ENCODE data around the gene TBCK. TPM values are rescaled to one million over a fixed set of nuclear protein-coding genes. Genes with fewer than 3 reads are reported as not detected.

Gene TBCK
- total and polyA plus RNA-seq, 10 donors: 6.7 to 61.3 (median 44.7) TPM

DNA sequence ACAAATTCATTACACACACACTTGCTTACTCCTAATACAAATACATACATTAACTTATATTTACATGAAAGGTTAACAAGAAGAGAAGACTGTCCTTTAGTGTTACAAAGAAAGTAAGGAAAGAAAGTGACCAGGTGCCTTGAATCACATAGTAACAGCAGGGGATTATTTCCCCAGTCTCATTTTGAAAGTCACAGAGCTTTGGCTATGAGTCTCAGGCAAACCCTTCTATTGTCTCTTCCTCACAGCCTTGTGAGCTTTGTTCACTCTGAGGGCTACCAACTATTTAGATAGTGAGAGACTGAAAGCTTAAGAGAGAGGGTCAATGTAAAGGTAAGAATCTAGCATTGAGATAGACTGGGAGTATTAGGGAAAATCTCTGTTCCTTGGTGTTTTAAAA, 259.1 kb downstream of the TBCK start:
- no peaks in the 10 kb centered on the region for H3K36me3 ChIP-seq
- H3K9me3 ChIP-seq: no peaks in the 10 kb centered on the region
- no peak overlapping the region for H3K4me3 ChIP-seq
- H3K27me3 ChIP-seq (replicated peaks in 1 of 7): no peaks in the 10 kb centered on the region
- H3K4me1 ChIP-seq: no peaks in the 10 kb centered on the region
- intact Hi-C loops (cut with DNase I; ENCODE audit: low total_unique reads): no loop called here
- no peak for DNase-seq
- no peak overlapping the region for H3K27ac ChIP-seq
- TF ChIP-seq POLR2A (IDR thresholded peaks at IDR 0.05) (no peak), POLR2AphosphoS5 (IDR thresholded peaks at IDR 0.05) (no peak)
- TF ChIP-seq, protein P1, sequence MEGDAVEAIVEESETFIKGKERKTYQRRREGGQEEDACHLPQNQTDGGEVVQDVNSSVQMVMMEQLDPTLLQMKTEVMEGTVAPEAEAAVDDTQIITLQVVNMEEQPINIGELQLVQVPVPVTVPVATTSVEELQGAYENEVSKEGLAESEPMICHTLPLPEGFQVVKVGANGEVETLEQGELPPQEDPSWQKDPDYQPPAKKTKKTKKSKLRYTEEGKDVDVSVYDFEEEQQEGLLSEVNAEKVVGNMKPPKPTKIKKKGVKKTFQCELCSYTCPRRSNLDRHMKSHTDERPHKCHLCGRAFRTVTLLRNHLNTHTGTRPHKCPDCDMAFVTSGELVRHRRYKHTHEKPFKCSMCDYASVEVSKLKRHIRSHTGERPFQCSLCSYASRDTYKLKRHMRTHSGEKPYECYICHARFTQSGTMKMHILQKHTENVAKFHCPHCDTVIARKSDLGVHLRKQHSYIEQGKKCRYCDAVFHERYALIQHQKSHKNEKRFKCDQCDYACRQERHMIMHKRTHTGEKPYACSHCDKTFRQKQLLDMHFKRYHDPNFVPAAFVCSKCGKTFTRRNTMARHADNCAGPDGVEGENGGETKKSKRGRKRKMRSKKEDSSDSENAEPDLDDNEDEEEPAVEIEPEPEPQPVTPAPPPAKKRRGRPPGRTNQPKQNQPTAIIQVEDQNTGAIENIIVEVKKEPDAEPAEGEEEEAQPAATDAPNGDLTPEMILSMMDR (IDR thresholded peaks at IDR 0.05 in 8 of 11, conservative IDR thresholded peaks at IDR 0.05 in 3 of 11): no peak

DNA sequence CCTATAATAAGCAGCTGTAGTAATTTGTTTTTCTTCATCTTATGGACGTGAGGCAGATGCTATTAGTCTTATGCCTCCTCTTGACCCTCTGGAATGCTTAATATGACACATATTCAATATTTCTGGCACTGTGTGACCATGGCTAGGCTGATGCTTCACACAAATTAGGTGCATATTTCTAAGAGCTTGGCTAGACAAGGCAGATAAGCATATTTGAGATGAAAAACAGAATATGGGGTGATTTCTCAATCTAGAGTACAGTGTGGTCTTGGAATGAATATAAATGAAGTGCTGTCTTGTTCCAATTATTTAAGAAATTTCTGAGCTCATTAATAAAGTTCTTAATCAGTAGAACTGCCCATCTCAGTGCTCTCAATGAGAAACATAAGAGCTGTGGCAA, 264.5 kb downstream of the TBCK start:
- Histone ChIP-seq H3K36me3 (peaks cover 0 to 2% (median 0%) of the 10 kb centered on the region in 6 donors), H3K27me3 (replicated peaks in 1 of 7) (no peaks in the 10 kb centered on the region), H3K27ac (no peak overlapping the region), H3K4me1 (no peaks in the 10 kb centered on the region), H3K9me3 (no peaks in the 10 kb centered on the region), H3K4me3 (no peak overlapping the region)
- TF ChIP-seq, protein P1 (IDR thresholded peaks at IDR 0.05 in 8 of 11, conservative IDR thresholded peaks at IDR 0.05 in 3 of 11): no peak
- TF ChIP-seq POLR2AphosphoS5 (IDR thresholded peaks at IDR 0.05) (no peak), POLR2A (IDR thresholded peaks at IDR 0.05) (no peak)
- intact Hi-C loops (cut with DNase I; ENCODE audit: low total_unique reads): no loop called here
- no peak for DNase-seq
- 67 to 91% (median 78%) methylated on average over 1 of the region's 1 CpG for WGBS, 5 donors

DNA sequence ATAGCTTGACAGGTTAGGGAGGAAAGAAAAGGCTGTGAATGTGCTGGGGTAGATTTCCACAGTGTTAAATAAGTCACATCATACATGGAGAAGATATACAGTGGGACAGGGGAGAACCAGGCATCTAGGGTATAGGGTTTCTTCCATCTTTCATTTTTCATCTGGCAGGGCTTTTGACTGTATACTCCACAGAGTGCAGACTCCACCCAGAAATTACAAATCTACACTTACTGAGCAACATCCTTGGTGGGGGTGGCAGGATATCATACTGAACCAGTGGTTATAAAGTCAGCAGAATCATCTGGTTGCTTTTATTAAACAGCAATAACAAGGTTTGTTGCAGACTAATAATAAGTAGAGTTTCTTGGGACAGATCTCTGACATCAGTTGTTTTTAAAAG, 266.5 kb downstream of the TBCK start:
- Histone ChIP-seq H3K4me3 (no peak overlapping the region), H3K9me3 (no peaks in the 10 kb centered on the region), H3K4me1 (no peaks in the 10 kb centered on the region), H3K36me3 (peaks cover 0 to 16% (median 7%) of the 10 kb centered on the region in 6 donors), H3K27ac (no peak overlapping the region), H3K27me3 (replicated peaks in 1 of 7) (no peaks in the 10 kb centered on the region)
- intact Hi-C loops (cut with DNase I; ENCODE audit: low total_unique reads): no loop called here
- DNase-seq: no peak
- no peak for TF ChIP-seq POLR2A (IDR thresholded peaks at IDR 0.05)
- TF ChIP-seq, protein P1 (IDR thresholded peaks at IDR 0.05 in 8 of 11, conservative IDR thresholded peaks at IDR 0.05 in 3 of 11): no peak
- no peak for TF ChIP-seq POLR2AphosphoS5 (IDR thresholded peaks at IDR 0.05)

DNA sequence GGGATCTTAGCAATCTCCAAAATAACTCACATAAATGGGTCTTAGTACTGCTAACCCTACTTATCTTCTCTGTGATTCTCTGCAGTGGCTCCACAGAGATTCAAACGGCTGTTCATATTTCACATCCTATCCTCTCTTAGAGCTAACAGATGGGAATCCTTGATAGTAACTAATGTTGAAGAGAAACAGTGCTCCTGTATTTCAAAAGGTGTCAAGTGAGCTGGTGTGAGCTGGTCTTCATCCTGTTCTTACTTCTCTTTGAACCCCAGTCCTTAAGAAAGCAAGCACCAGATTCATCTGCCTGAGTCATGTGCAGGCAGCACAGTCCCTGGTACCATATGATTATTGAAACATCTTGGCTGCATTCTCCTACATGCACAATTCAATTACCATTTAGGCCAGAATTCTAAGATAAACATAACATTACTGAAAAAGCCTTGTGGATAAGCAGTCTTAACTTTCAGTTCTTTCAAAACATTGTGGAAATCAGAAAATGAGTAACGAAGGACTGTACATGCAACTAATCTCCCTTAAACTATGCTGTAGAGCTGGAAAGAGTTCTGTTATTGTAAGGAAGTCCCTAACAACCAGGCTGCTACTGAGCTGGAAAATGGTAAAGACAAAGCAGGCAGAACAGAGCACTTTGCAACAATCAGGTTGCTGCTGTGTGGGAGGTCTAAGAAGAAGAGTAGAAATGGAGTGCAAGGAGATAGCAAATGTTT, 267.6 kb downstream of the TBCK start:
- intact Hi-C loops (cut with DNase I; ENCODE audit: low total_unique reads): no loop called here

More for the DNA sequence above, 267.6 kb downstream of the TBCK start:
- Histone ChIP-seq H3K27me3 (replicated peaks in 1 of 7) (no peaks in the 10 kb centered on the region), H3K36me3 (peaks cover 0 to 16% (median 7%) of the 10 kb centered on the region in 6 donors), H3K27ac (no peak overlapping the region), H3K4me1 (no peaks in the 10 kb centered on the region), H3K4me3 (no peak overlapping the region), H3K9me3 (no peaks in the 10 kb centered on the region)
- no peak for DNase-seq
- TF ChIP-seq POLR2A (IDR thresholded peaks at IDR 0.05) (no peak), POLR2AphosphoS5 (IDR thresholded peaks at IDR 0.05) (no peak)
- TF ChIP-seq, protein P1 (IDR thresholded peaks at IDR 0.05 in 8 of 11, conservative IDR thresholded peaks at IDR 0.05 in 3 of 11): no peak
- WGBS, 5 donors: 85 to 98% (median 95%) methylated on average over 2 of the region's 2 CpGs

Data from spleen (tissue), 11 donors.